SK-N-SH (cell line): ENCODE results near the gene PANX2. TPM values are rescaled to one million over a fixed set of nuclear protein-coding genes. Genes with fewer than 3 reads are reported as not detected.

Experiments used
- CTCF ChIA-PET: fragments of 300-600, 350-600 bp; formaldehyde crosslinking; extraction: SDS; loops from one replicate; lab custom pipeline; 2021; lab: Yijun Ruan, JAX
- POLR2A ChIA-PET: fragments of 350-600 bp; sonication (Branson Sonifier 250); formaldehyde crosslinking; extraction: SDS; loops from one replicate; lab custom pipeline; 2020; ENCODE audit warnings: antibody characterized with exemption, inconsistent platforms; lab: Yijun Ruan, JAX
- DNase-seq: peaks from one replicate; pipeline ENCODE4 v3.0.0; 2012
- H2AFZ ChIP-seq: fragments of 200-600 bp; sonication (generic); 2 replicates; pipeline ENCODE4 v1.8.1; 2016; ENCODE audit warnings: antibody characterized with exemption, mild to moderate bottlenecking, low read depth
- H3F3A ChIP-seq: fragments of 200-600 bp; sonication (generic); replicated peaks from 2 replicates; pipeline ENCODE3; 2016; ENCODE audit warnings: antibody characterized with exemption, mild to moderate bottlenecking; ENCODE audit not compliant: insufficient read depth
- H3K27ac ChIP-seq, 2 experiments: fragments of 200-500 bp in 1 of 2; fragments of 200-600 bp in 1 of 2; sonication (Bioruptor generic) in 1 of 2; sonication (generic), shearing (Covaris generic) in 1 of 2; 2 replicates each; pipeline versions ENCODE4 v1.5.1 to v1.6.1; 2014 to 2016; ENCODE audit warnings: low read depth in 2 of 2, inconsistent platforms in 1 of 2, low read length in 1 of 2, mild to moderate bottlenecking in 1 of 2, mixed read lengths in 1 of 2
- H3K27me3 ChIP-seq: fragments of 200-600 bp; sonication (generic), shearing (Covaris generic); 2 replicates; pipeline ENCODE4 v1.6.1; 2016; ENCODE audit warnings: mixed run types; ENCODE audit not compliant: insufficient read depth
- H3K36me3 ChIP-seq, 2 experiments: fragments of 200-500 bp in 1 of 2; fragments of 200-600 bp in 1 of 2; sonication (Bioruptor generic) in 1 of 2; sonication (generic) in 1 of 2; replicated peaks in 1 of 2; 2 replicates each; pipeline versions ENCODE3 to v1.5.1; 2014 to 2016; ENCODE audit warnings: low read length in 1 of 2, mild to moderate bottlenecking in 1 of 2; ENCODE audit not compliant: insufficient read depth in 2 of 2, control insufficient read depth in 1 of 2
- H3K4me1 ChIP-seq, 2 experiments: fragments of 200-500 bp in 1 of 2; fragments of 200-600 bp in 1 of 2; sonication (Bioruptor generic) in 1 of 2; sonication (generic), shearing (Covaris generic) in 1 of 2; 2 replicates each; pipeline versions ENCODE4 v1.5.1 to v1.6.1; 2014 to 2016; ENCODE audit warnings: low read depth in 1 of 2, low read length in 1 of 2, mixed run types in 1 of 2; ENCODE audit not compliant: insufficient read depth in 2 of 2, control insufficient read depth in 1 of 2
- H3K4me2 ChIP-seq: fragments of 200-600 bp; sonication (generic), shearing (Covaris generic); 2 replicates; pipeline ENCODE4 v1.6.1; 2017; ENCODE audit warnings: mixed run types
- H3K4me3 ChIP-seq, 2 experiments: fragments of 200-500 bp in 1 of 2; fragments of 200-600 bp in 1 of 2; sonication (Bioruptor generic) in 1 of 2; sonication (generic), shearing (Covaris generic) in 1 of 2; 2 replicates each; pipeline versions ENCODE4 v1.5.1 to v1.8.1; 2014 to 2016; ENCODE audit warnings: low read depth in 2 of 2, inconsistent platforms in 1 of 2, low read length in 1 of 2, mild to moderate bottlenecking in 1 of 2, mixed read lengths in 1 of 2, moderate library complexity in 1 of 2
- H3K79me2 ChIP-seq: fragments of 200-600 bp; sonication (generic); 2 replicates; pipeline ENCODE4 v1.8.1; 2017; ENCODE audit warnings: mild to moderate bottlenecking; ENCODE audit not compliant: insufficient read depth
- H3K9ac ChIP-seq: fragments of 200-600 bp; sonication (generic); 2 replicates; pipeline ENCODE4 v1.6.1; 2017; ENCODE audit warnings: mixed run types
- H3K9me2 ChIP-seq: fragments of 200-600 bp; sonication (generic); 2 replicates; pipeline ENCODE4 v1.6.1; 2017; ENCODE audit warnings: mixed run types
- H3K9me3 ChIP-seq: fragments of 200-600 bp; sonication (generic); 2 replicates; pipeline ENCODE4 v1.6.1; 2017; ENCODE audit warnings: mixed run types, mild to moderate bottlenecking, moderate library complexity
- H4K20me1 ChIP-seq: fragments of 200-600 bp; sonication (generic); 2 replicates; pipeline ENCODE4 v1.6.1; 2017; ENCODE audit warnings: mild to moderate bottlenecking, mixed run types; ENCODE audit not compliant: insufficient read depth
- ELF1 ChIP-seq: IDR thresholded peaks from 2 replicates; pipeline ENCODE4 v1.4.0; 2012
- EP300 ChIP-seq, 2 experiments: IDR thresholded peaks; 2 replicates each; pipeline versions ENCODE4 v1.4.0 to v1.6.1; 2012; ENCODE audit warnings: borderline replicate concordance in 1 of 2, low read depth in 1 of 2, low read length in 1 of 2
- EZH2phosphoT487 ChIP-seq: fragments of 200-600 bp; sonication (generic); IDR thresholded peaks from 2 replicates; pipeline ENCODE4 v1.6.1; 2017; ENCODE audit warnings: low read depth, mixed run types, mild to moderate bottlenecking, antibody characterized with exemption, moderate library complexity, borderline replicate concordance
- FOXM1 ChIP-seq: IDR thresholded peaks from 2 replicates; pipeline ENCODE4 v1.4.0; 2012; ENCODE audit warnings: low read depth, mild to moderate bottlenecking
- GABPA ChIP-seq: IDR thresholded peaks from 2 replicates; pipeline ENCODE4 v1.4.0; 2012; ENCODE audit warnings: low read depth, mild to moderate bottlenecking
- IRF3 ChIP-seq: fragments of 150-350 bp; IDR thresholded peaks from 2 replicates; pipeline ENCODE4 v1.6.1; 2016; ENCODE audit warnings: mild to moderate bottlenecking, low read depth, low read length
- JUND ChIP-seq: IDR thresholded peaks from 2 replicates; pipeline ENCODE4 v1.4.0; 2012
- RCOR1 ChIP-seq: fragments of 150-350 bp; IDR thresholded peaks from 2 replicates; pipeline ENCODE4 v1.6.1; 2017; ENCODE audit warnings: antibody characterized with exemption, low read length
- RFX5 ChIP-seq: IDR thresholded peaks from 2 replicates; pipeline ENCODE4 v1.6.1; 2012; ENCODE audit warnings: mild to moderate bottlenecking, improper control_type of control experiment, low read length
- TAF1 ChIP-seq: IDR thresholded peaks from 2 replicates; pipeline ENCODE4 v1.6.1; 2012; ENCODE audit warnings: low read depth, mild to moderate bottlenecking, low read length, moderate library complexity, borderline replicate concordance
- TEAD4 ChIP-seq: IDR thresholded peaks from 2 replicates; pipeline ENCODE4 v1.4.0; 2012; ENCODE audit warnings: mild to moderate bottlenecking, borderline replicate concordance; ENCODE audit not compliant: insufficient read depth
- YY1 ChIP-seq: IDR thresholded peaks from 2 replicates; pipeline ENCODE4 v1.4.0; 2012; ENCODE audit warnings: low read depth, mild to moderate bottlenecking
- WGBS: methylation state at CpG from one replicate; pipeline ENCODE4 v1.1.6; 2017; ENCODE audit warnings: low lambda C conversion rate; 5-methylcytosine and 5-hydroxymethylcytosine counted together
- polyA plus RNA-seq, 3 experiments: library from polyadenylated mRNA; depleted of rRNA; stranded (reverse); fragments of >200 nt; gene quantifications; 2 replicates each; pipeline ENCODE4 v1.2.3, GENCODE V29; 2012
- TF ChIP-seq, protein P1 (sequence below): IDR thresholded peaks from 2 replicates; pipeline ENCODE4 v1.6.1; 2012; ENCODE audit warnings: mild to moderate bottlenecking, low read depth, low read length, moderate library complexity

PANX2 gene
- polyA plus RNA-seq, 1 of the 3 experiments (the other 2 are of a cell fraction), result 2.4 TPM

DNA sequence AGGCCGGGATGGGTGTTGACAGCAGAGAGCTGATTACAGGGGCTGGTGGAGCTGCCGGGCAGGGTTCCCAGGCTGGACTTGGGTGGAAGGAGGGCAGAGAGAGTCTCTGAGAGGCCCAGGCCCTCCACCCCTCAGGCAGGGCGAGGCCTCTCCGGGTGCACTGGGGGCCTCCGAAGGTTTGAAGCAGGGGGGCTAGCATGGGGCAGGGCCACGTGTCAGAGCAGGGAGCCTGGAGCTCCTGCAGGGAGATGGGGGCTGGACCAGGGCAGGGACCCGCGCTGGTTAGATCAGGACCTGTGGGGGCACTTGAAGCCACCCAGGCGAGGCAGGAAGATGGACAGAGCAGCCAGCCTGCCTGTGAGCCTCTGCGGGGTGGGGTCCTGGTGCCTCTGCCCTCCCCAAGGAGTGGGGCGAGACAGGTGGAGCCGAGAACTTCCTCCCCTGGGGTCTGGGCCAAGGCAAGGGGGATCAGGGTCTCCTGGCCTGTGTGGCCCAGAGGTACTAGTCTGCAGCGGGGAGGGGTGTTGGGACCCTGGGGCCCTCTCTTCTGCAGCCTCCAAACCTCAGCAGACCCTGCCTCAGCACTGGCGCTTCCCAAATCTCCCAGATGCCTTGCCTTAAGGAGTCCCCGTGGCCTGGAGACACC lies 911 bp downstream of the PANX2 start:
- Histone ChIP-seq H2AFZ (no peak overlapping the region), H3K4me3 (peak overlapping the region; percentile 50 to 63; a peak in 2 of 4 replicates)
- 84% methylated on average over 11 of the region's 15 CpGs for whole genome bisulfite sequencing

DNA sequence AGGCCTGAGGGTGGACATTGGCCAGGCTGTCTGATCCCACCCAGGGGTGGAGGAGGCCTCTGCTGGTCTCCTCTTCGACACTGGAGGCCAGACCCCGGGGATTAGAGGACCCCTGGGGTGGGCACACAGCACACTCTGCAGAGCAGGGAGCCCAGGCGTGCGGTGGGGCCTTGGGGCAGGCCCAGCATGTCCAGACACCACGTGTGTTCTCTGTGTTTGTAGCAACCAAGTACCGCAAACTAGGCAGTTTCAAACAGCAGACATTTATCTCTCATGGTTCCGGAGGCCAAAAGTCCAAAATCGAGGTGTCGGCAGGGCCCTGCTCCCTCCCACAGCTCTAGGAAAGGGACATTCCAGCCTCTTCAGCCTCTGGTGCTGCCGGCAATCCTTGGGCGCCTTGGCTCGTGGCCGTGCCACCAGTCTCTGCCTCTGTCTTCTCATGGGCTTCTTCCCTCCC lies 1.5 kb downstream of the PANX2 start:
- Histone ChIP-seq H3K4me1 (peaks cover 0 to 3% of the 10 kb centered on the region in 2 experiments; a peak in 1 of 4 replicates), H3K36me3 (no peaks in the 10 kb centered on the region), H3F3A (no peaks in the 10 kb centered on the region), H4K20me1 (no peaks in the 10 kb centered on the region), H3K4me3 (no peak overlapping the region), H3K9me2 (no peaks in the 10 kb centered on the region), H2AFZ (no peak overlapping the region), H3K9ac (no peak overlapping the region), H3K27ac (no peak overlapping the region), H3K27me3 (no peaks in the 10 kb centered on the region), H3K4me2 (no peak overlapping the region), H3K9me3 (no peaks in the 10 kb centered on the region), H3K79me2 (no peaks in the 10 kb centered on the region)
- no peak for TF ChIP-seq TAF1
- no peak for TF ChIP-seq IRF3
- TF ChIP-seq YY1, result no peak
- 94% methylated on average over 9 of the region's 13 CpGs for WGBS
- CTCF ChIA-PET, result interaction anchor here (1.8 kb wide), 1 partner anchor 23 kb away, joined by 14 read pairs; no protein-coding TSS in a partner anchor
- POLR2A ChIA-PET, result no interaction called here
- DNase-seq, result no peak

More for the DNA sequence above, 911 bp downstream of the PANX2 start:
- H4K20me1 ChIP-seq, result no peaks in the 10 kb centered on the region
- no peaks in the 10 kb centered on the region for H3F3A ChIP-seq
- H3K27me3 ChIP-seq, result no peaks in the 10 kb centered on the region
- peak overlapping the region; percentile 78 for H3K4me2 ChIP-seq
- peaks cover 0 to 3% of the 10 kb centered on the region in 2 experiments; a peak in 1 of 4 replicates for H3K4me1 ChIP-seq
- no peak overlapping the region for H3K27ac ChIP-seq
- no peak for TF ChIP-seq YY1
- TF ChIP-seq EP300 (IDR thresholded peaks at IDR 0.05; ENCODE audit: borderline replicate concordance in 1 of 2, low read depth in 1 of 2, low read length in 1 of 2), result no peak
- TF ChIP-seq GABPA, result no peak
- TF ChIP-seq RFX5, result no peak
- TF ChIP-seq, all 33 proteins: peak for 0
- Histone ChIP-seq H3K79me2 (no peaks in the 10 kb centered on the region), H3K36me3 (no peaks in the 10 kb centered on the region), H3K9me3 (no peaks in the 10 kb centered on the region), H3K9me2 (no peaks in the 10 kb centered on the region), H3K9ac (no peak overlapping the region)
- ChIA-PET CTCF (interaction anchor here (0.9 to 1.8 kb wide), 5 partner anchors 10 to 170 kb away, joined by 3 to 14 read pairs (median 4); no protein-coding TSS in a partner anchor), POLR2A (no interaction called here)
- DNase-seq, result no peak

DNA sequence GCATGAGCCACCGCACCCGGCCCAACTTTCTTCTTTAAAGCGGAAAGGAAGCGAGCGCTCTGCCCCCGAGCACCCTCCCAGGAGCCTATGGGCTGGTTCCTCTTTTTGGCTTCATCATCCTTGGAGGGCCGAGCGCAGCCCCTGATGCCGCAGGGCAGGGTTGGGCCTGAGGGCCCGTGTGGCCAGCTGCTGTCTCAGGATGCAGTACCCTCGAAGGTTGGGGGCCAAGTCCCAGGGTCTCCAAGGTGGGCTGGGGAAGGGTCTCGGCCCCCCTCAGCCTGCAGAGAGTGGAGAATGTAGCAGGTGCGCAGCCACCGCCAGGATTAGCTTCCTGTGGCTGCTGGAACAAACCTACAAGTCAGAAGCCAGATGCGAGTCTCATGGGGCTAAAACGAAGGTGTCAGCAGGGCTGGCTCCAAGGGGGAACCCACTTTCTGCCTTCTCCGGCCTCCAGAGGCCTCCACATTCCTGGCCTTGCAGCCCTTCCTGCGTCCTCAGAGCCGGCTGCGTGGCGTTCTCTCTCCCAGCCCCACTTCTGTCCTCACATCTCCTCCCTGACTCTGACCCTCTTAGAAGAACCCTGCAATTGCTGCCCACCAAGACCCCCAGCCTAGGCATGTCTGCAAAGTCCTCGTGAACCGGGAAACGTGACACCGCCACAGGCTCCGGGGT lies 2.9 kb downstream of the PANX2 start:
- Histone ChIP-seq H3K9me2 (no peaks in the 10 kb centered on the region), H3K4me2 (no peak overlapping the region), H3K4me1 (peaks cover 0 to 3% of the 10 kb centered on the region in 2 experiments; a peak in 1 of 4 replicates), H3K79me2 (no peaks in the 10 kb centered on the region), H3K9me3 (no peaks in the 10 kb centered on the region), H2AFZ (no peak overlapping the region), H3K9ac (no peak overlapping the region), H3F3A (no peaks in the 10 kb centered on the region), H3K36me3 (no peaks in the 10 kb centered on the region), H4K20me1 (no peaks in the 10 kb centered on the region), H3K4me3 (no peak overlapping the region), H3K27me3 (no peaks in the 10 kb centered on the region), H3K27ac (no peak overlapping the region)
- WGBS, result 89% methylated on average over 23 of the region's 26 CpGs
- POLR2A ChIA-PET, result interaction anchor here (0.6 to 0.7 kb wide), 2 partner anchors 98 to 281 kb away, joined by 3 read pairs; no protein-coding TSS in a partner anchor
- DNase-seq, result no peak
- CTCF ChIA-PET, result interaction anchor here (0.8 kb wide), 1 partner anchor 11 kb away, joined by 3 read pairs; no protein-coding TSS in a partner anchor
- TF ChIP-seq RFX5 (no peak), JUND (no peak), ELF1 (no peak), EZH2phosphoT487 (no peak), RCOR1 (no peak), IRF3 (no peak), FOXM1 (no peak), TEAD4 (no peak)
- TF ChIP-seq, protein P1, sequence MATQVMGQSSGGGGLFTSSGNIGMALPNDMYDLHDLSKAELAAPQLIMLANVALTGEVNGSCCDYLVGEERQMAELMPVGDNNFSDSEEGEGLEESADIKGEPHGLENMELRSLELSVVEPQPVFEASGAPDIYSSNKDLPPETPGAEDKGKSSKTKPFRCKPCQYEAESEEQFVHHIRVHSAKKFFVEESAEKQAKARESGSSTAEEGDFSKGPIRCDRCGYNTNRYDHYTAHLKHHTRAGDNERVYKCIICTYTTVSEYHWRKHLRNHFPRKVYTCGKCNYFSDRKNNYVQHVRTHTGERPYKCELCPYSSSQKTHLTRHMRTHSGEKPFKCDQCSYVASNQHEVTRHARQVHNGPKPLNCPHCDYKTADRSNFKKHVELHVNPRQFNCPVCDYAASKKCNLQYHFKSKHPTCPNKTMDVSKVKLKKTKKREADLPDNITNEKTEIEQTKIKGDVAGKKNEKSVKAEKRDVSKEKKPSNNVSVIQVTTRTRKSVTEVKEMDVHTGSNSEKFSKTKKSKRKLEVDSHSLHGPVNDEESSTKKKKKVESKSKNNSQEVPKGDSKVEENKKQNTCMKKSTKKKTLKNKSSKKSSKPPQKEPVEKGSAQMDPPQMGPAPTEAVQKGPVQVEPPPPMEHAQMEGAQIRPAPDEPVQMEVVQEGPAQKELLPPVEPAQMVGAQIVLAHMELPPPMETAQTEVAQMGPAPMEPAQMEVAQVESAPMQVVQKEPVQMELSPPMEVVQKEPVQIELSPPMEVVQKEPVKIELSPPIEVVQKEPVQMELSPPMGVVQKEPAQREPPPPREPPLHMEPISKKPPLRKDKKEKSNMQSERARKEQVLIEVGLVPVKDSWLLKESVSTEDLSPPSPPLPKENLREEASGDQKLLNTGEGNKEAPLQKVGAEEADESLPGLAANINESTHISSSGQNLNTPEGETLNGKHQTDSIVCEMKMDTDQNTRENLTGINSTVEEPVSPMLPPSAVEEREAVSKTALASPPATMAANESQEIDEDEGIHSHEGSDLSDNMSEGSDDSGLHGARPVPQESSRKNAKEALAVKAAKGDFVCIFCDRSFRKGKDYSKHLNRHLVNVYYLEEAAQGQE, result no peak
